Activated CD8-positive, alpha-beta memory T cell treated with anti-CD3 and anti-CD28 coated beads, Interleukin-2, amount 10 ng/mL, durations not matched to agents 7 days and 5 days (primary cell): ENCODE measurements around the gene CLDN2. TPM values are rescaled to one million over a fixed set of nuclear protein-coding genes. Genes with fewer than 3 reads are reported as not detected.

ENCODE experiments used
- ATAC-seq: fragments of 150-1000 bp; cut with Tn5 transposase; one replicate; pipeline ENCODE4 v1.10.0; 2021; ENCODE audit warnings: moderate library complexity
- CTCF ChIA-PET: fragments of 350-600 bp; sonication (Branson Sonifier 250); formaldehyde crosslinking; loops from one replicate; lab custom pipeline; 2021; ENCODE audit warnings: antibody characterized with exemption; lab: Charles Lee
- DNase-seq: peaks from one replicate; pipeline ENCODE4 v3.0.0-alpha.2; 2020
- H3K27ac Mint-ChIP-seq: one replicate; pipeline ENCODE4 v1.8.0; 2021; ENCODE audit warnings: mild to moderate bottlenecking, mixed read lengths
- H3K27me3 Mint-ChIP-seq: one replicate; pipeline ENCODE4 v1.8.0; 2021; ENCODE audit warnings: mixed read lengths
- H3K36me3 Mint-ChIP-seq: one replicate; pipeline ENCODE4 v1.8.0; 2021; ENCODE audit warnings: mild to moderate bottlenecking, mixed read lengths
- H3K4me1 Mint-ChIP-seq: one replicate; pipeline ENCODE4 v1.8.0; 2021; ENCODE audit warnings: mixed read lengths
- H3K4me3 Mint-ChIP-seq: one replicate; pipeline ENCODE4 v1.8.0; 2021; ENCODE audit warnings: mild to moderate bottlenecking, moderate library complexity, mixed read lengths
- H3K9me3 Mint-ChIP-seq: one replicate; pipeline ENCODE4 v1.8.0; 2022; ENCODE audit warnings: low read depth, mixed read lengths
- total RNA-seq, 2 experiments: library from RNA; stranded (reverse); gene quantifications; one replicate each; pipeline ENCODE4 v1.2.3, GENCODE V29; 2021

Gene CLDN2
- total RNA-seq, 2 experiments from 2014 or later = not detected

DNA sequence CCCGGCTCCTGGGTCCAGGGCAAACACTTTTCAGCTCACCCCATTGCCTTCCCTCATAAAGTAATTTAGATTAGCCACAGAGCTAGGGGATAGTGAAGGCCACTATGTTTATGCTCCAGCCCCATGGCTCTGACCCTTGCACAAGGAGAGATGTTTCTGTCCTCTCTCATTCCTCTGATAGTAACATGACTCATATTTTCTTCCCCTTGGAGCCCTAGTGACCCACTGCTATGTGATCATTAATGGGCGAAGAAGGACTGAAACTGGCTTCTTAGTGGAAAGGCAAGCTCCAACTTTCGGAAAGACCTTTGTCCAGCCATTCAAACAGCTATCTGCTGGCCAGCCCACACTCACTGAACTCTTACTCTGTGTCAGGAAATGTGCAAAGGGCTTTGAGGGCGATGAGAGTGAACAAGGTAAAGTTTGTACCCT is 12.3 kb downstream of the CLDN2 start:
- Mint-ChIP-seq H3K9me3 (no peaks in the 10 kb centered on the region), H3K27ac (no peak overlapping the region), H3K27me3 (no peaks in the 10 kb centered on the region), H3K4me3 (no peak overlapping the region), H3K36me3 (no peaks in the 10 kb centered on the region), H3K4me1 (no peaks in the 10 kb centered on the region)
- DNase-seq (no peak), ATAC-seq (no peak)
- CTCF ChIA-PET = no interaction called here

- no peaks in the 10 kb centered on the region for H3K27me3 Mint-ChIP-seq
- H3K9me3 Mint-ChIP-seq = no peaks in the 10 kb centered on the region
- ATAC-seq (no peak), DNase-seq (no peak)
- H3K36me3 Mint-ChIP-seq = no peaks in the 10 kb centered on the region
- H3K4me3 Mint-ChIP-seq = no peak overlapping the region
- H3K27ac Mint-ChIP-seq = no peak overlapping the region
- CTCF ChIA-PET = no interaction called here
- no peaks in the 10 kb centered on the region for H3K4me1 Mint-ChIP-seq
Measured at GRCh38 chrX:106932960-106933537, 12.8 kb downstream of the CLDN2 start.

GRCh38 chrX:106933538-106933961 is 13.3 kb downstream of the CLDN2 start:
- Mint-ChIP-seq H3K4me1 (no peaks in the 10 kb centered on the region), H3K9me3 (no peaks in the 10 kb centered on the region), H3K27me3 (no peaks in the 10 kb centered on the region), H3K4me3 (no peak overlapping the region), H3K36me3 (no peaks in the 10 kb centered on the region), H3K27ac (no peak overlapping the region)
- no peak for DNase-seq
- CTCF ChIA-PET = no interaction called here
- no peak for ATAC-seq

DNA sequence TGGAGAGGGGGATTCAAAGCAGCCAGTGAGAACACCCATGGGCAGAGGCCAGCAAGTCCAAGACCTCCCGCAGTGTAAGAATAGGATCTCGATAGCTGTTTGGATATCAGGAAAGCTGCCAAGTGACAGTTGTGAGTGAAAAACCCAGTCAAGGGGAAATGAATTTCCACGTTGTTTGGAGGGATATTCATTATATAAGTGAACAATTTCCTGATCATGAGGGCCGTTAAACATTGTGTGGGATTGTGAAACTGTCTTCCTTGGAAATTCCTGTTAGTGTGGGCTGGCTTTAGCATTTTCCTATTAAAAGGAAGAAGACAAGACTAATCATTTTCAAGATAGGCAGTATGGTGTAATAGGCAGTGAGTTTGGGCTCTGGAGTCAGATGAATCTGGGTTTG is 15.0 kb downstream of the CLDN2 start:
- ATAC-seq = no peak
- Mint-ChIP-seq H3K36me3 (no peaks in the 10 kb centered on the region), H3K27ac (no peak overlapping the region), H3K4me3 (no peak overlapping the region), H3K27me3 (no peaks in the 10 kb centered on the region), H3K9me3 (no peaks in the 10 kb centered on the region), H3K4me1 (no peaks in the 10 kb centered on the region)
- DNase-seq = no peak
- CTCF ChIA-PET = no interaction called here

DNA sequence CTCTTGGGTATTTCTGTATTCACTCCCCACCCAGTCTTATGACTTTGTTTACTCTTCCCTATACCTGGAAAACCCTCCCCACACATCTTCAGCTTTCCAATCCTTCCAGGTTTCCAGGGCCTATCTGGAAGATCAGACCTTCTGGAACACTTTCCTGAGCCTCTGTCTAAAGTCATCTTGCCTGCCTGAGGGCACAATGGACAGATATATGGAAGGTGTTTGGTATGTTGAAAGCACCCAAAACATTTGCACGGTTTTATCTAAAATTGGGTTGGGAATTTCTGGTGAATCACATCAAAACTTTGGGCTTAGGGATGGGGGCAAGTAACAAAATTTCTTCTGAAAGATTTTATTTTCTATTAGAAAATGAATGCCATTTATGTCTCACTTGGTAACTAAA is 16.0 kb downstream of the CLDN2 start:
- CTCF ChIA-PET = no interaction called here

GRCh38 chrX:106939566-106939965 is 19.4 kb downstream of the CLDN2 start:
- Mint-ChIP-seq H3K4me3 (no peak overlapping the region), H3K27ac (no peak overlapping the region), H3K36me3 (peaks cover 3% of the 10 kb centered on the region), H3K9me3 (no peaks in the 10 kb centered on the region), H3K4me1 (no peaks in the 10 kb centered on the region), H3K27me3 (no peaks in the 10 kb centered on the region)
- DNase-seq (no peak), ATAC-seq (no peak)
- CTCF ChIA-PET = no interaction called here

More for the DNA sequence above, 16.0 kb downstream of the CLDN2 start:
- ATAC-seq (no peak), DNase-seq (no peak)
- no peaks in the 10 kb centered on the region for H3K36me3 Mint-ChIP-seq
- no peak overlapping the region for H3K4me3 Mint-ChIP-seq
- H3K27ac Mint-ChIP-seq = no peak overlapping the region
- H3K9me3 Mint-ChIP-seq = no peaks in the 10 kb centered on the region
- H3K27me3 Mint-ChIP-seq = no peaks in the 10 kb centered on the region
- no peaks in the 10 kb centered on the region for H3K4me1 Mint-ChIP-seq

- no peak overlapping the region for H3K27ac Mint-ChIP-seq
- DNase-seq (no peak), ATAC-seq (no peak)
- no peaks in the 10 kb centered on the region for H3K9me3 Mint-ChIP-seq
- CTCF ChIA-PET = no interaction called here
- H3K4me3 Mint-ChIP-seq = no peak overlapping the region
- H3K36me3 Mint-ChIP-seq = peaks cover 3% of the 10 kb centered on the region
- no peaks in the 10 kb centered on the region for H3K4me1 Mint-ChIP-seq
- H3K27me3 Mint-ChIP-seq = no peaks in the 10 kb centered on the region
Measured at GRCh38 chrX:106940068-106940467, 19.9 kb downstream of the CLDN2 start.

DNA sequence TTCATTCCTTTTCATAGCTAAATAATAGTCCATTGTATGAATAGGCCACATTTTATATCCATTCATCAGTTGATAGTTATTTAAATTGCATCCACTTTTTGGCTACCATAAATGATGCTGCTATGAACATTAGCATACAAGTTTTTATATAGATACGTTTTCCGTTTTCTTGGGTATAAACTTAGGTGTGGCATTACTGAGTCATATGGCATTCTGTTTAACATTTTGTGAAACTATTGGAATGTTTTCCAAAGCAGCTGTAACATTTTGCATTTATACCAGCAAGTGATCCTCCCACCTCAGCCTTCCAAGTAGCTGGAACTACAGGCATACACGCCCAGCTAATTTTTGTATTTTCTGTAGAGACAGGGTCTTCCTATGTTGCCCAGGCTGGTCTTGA is 26.3 kb downstream of the CLDN2 start:
- ATAC-seq = no peak
- Mint-ChIP-seq H3K9me3 (no peaks in the 10 kb centered on the region), H3K27me3 (no peaks in the 10 kb centered on the region), H3K36me3 (peaks cover 3% of the 10 kb centered on the region), H3K27ac (no peak overlapping the region), H3K4me3 (no peak overlapping the region), H3K4me1 (no peaks in the 10 kb centered on the region)
- CTCF ChIA-PET = interaction anchor here (1.0 kb wide), 1 partner anchor 48 kb away, joined by 3 read pairs; no protein-coding TSS in a partner anchor
- no peak for DNase-seq

GRCh38 chrX:106948641-106949040 is 28.4 kb downstream of the CLDN2 start:
- no peak for ATAC-seq
- CTCF ChIA-PET = no interaction called here
- no peak overlapping the region for H3K27ac Mint-ChIP-seq
- H3K27me3 Mint-ChIP-seq = no peaks in the 10 kb centered on the region
- H3K4me1 Mint-ChIP-seq = no peaks in the 10 kb centered on the region
- H3K9me3 Mint-ChIP-seq = no peaks in the 10 kb centered on the region
- DNase-seq = no peak
- no peaks in the 10 kb centered on the region for H3K36me3 Mint-ChIP-seq
- H3K4me3 Mint-ChIP-seq = no peak overlapping the region

GRCh38 chrX:106949366-106949765 is 29.2 kb downstream of the CLDN2 start:
- no peaks in the 10 kb centered on the region for H3K4me1 Mint-ChIP-seq
- no peak overlapping the region for H3K4me3 Mint-ChIP-seq
- CTCF ChIA-PET = no interaction called here
- DNase-seq = no peak
- no peaks in the 10 kb centered on the region for H3K27me3 Mint-ChIP-seq
- no peaks in the 10 kb centered on the region for H3K36me3 Mint-ChIP-seq
- no peaks in the 10 kb centered on the region for H3K9me3 Mint-ChIP-seq
- no peak overlapping the region for H3K27ac Mint-ChIP-seq
- ATAC-seq = no peak

GRCh38 chrX:106950381-106950780 is 30.2 kb downstream of the CLDN2 start:
- CTCF ChIA-PET = no interaction called here
- H3K9me3 Mint-ChIP-seq = no peaks in the 10 kb centered on the region
- no peak overlapping the region for H3K27ac Mint-ChIP-seq
- DNase-seq (no peak), ATAC-seq (no peak)
- no peak overlapping the region for H3K4me3 Mint-ChIP-seq
- H3K36me3 Mint-ChIP-seq = no peaks in the 10 kb centered on the region
- no peaks in the 10 kb centered on the region for H3K27me3 Mint-ChIP-seq
- no peaks in the 10 kb centered on the region for H3K4me1 Mint-ChIP-seq

DNA sequence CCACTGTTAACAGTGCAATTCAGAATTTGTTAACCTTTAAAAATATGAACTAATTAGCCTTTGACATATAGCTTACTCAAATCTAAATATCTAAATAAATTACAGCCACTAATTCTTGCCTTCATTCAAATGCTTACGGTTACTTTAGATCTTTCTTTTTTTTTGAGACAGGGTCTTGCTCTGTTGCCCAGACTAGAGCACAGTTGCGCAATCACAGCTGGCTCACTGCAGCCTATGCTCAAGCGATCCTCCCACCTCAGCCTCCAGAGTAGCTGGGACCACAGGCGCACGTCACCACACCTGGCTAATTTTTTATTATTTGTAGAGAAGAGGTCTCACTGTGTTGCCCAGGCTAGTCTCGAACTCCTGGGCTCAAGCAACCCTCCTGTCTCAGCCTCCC is 31.0 kb downstream of the CLDN2 start:
- CTCF ChIA-PET = no interaction called here
- H3K4me3 Mint-ChIP-seq = no peak overlapping the region
- DNase-seq = no peak
- no peaks in the 10 kb centered on the region for H3K4me1 Mint-ChIP-seq
- H3K36me3 Mint-ChIP-seq = no peaks in the 10 kb centered on the region
- H3K27me3 Mint-ChIP-seq = no peaks in the 10 kb centered on the region
- H3K27ac Mint-ChIP-seq = no peak overlapping the region
- H3K9me3 Mint-ChIP-seq = no peaks in the 10 kb centered on the region
- no peak for ATAC-seq

DNA sequence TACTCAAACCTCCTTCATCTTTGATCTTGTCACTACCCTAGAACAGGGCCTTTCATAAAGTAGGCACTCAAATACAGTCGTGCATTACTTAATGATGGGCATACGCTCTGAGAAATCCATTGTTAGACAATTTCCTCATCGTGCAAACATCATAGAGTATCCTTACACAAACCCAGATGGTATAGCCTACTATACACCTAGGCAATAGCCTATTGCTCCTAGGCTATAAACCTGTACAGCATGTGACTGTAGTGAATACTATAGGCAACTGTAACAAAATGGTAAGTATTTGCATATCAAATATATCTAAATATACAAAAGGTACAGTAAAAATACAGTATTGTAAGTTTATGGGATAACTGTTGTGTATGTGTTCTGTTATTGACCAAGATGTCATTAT is 31.9 kb downstream of the CLDN2 start:
- ATAC-seq = no peak
- no peaks in the 10 kb centered on the region for H3K27me3 Mint-ChIP-seq
- H3K36me3 Mint-ChIP-seq = peaks cover 1% of the 10 kb centered on the region
- H3K9me3 Mint-ChIP-seq = no peaks in the 10 kb centered on the region
- CTCF ChIA-PET = no interaction called here
- no peak overlapping the region for H3K27ac Mint-ChIP-seq
- no peak for DNase-seq
- H3K4me3 Mint-ChIP-seq = no peak overlapping the region
- H3K4me1 Mint-ChIP-seq = no peaks in the 10 kb centered on the region

DNA sequence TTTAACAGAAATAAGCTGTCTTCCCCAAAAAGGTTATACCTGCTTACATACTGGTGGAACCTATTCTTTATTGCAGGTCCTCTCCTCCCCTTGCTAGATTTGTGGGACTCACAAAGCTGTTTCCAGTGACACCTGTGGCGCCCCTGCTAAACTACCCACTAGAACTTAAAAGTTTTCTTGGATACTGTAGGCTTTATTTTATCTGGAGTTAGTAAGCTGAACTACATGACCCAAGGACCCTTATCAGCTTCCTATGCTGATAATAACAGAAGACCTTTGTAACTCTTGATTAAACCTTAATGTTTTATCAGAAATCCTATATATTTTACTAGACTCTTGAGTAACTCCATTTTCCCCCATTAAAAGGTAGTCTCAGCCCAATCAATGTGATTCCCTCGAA is 32.3 kb downstream of the CLDN2 start:
- no peak for DNase-seq
- H3K36me3 Mint-ChIP-seq = peaks cover 1% of the 10 kb centered on the region
- no peaks in the 10 kb centered on the region for H3K27me3 Mint-ChIP-seq
- no peak overlapping the region for H3K27ac Mint-ChIP-seq
- no peak overlapping the region for H3K4me3 Mint-ChIP-seq
- H3K9me3 Mint-ChIP-seq = no peaks in the 10 kb centered on the region
- ATAC-seq = no peak
- H3K4me1 Mint-ChIP-seq = no peaks in the 10 kb centered on the region
- CTCF ChIA-PET = no interaction called here

DNA sequence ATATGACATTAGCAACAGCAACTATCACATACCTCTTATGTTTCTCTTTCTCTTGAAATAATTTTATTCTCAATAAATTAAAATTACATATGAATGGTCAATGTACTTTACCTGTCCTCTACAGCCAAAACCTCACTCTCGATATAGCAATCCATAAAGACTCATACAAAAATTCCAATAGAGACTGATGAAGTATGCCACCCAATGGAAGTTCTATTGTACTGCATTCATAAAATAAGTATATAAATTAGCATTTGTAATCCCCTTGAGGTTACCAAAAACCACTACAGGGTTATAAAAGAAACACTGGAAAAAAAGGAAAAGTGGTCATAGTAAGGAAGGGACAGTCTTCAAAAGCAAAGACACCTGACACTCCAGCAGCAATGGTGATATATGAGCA is 32.8 kb downstream of the CLDN2 start:
- no peaks in the 10 kb centered on the region for H3K27me3 Mint-ChIP-seq
- DNase-seq = no peak
- H3K9me3 Mint-ChIP-seq = no peaks in the 10 kb centered on the region
- no peak overlapping the region for H3K27ac Mint-ChIP-seq
- no peaks in the 10 kb centered on the region for H3K4me1 Mint-ChIP-seq
- ATAC-seq = no peak
- CTCF ChIA-PET = no interaction called here
- no peak overlapping the region for H3K4me3 Mint-ChIP-seq
- H3K36me3 Mint-ChIP-seq = peaks cover 1% of the 10 kb centered on the region
